ENCODE measurements around the gene HOXA13. TPM values are rescaled to one million over a fixed set of nuclear protein-coding genes. Genes with fewer than 3 reads are reported as not detected.

The HOXA13 gene
- total RNA-seq, 2 donors from 2014 or later, result not detected

DNA sequence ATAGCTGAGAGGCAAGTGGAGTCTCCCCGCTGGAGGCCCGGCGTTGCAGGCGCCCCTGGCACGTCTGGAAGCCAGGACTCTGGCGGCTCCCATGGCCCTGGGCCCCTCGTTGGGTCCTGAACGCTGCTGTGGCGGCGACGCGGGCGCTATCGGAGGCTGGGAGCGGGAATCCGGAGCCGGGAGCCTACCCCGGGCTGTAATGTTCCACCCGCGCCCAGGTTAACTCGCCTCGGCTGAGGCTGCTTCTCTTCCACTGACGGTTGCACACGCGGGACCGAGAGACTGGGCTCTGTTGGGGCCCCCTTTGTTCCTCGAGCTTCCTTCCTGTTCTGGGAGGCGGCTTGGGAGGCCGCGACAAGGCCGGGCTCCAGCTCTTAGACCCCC is 55.1 kb downstream of the HOXA13 start:
- Mint-ChIP-seq H3K36me3 (ENCODE audit: low read depth) (peaks cover 2% of the 10 kb centered on the region), H3K27ac (no peak overlapping the region), H3K4me3 (no peak overlapping the region), H3K4me1 (peaks cover 10% of the 10 kb centered on the region), H3K27me3 (peaks cover 70% of the 10 kb centered on the region)
- DNase-seq, result no peak
- ATAC-seq, result no peak
- H3K9me3 ChIP-seq (ENCODE audit: control insufficient read depth, low read length, poor library complexity, severe bottlenecking), result no peaks in the 10 kb centered on the region

Other genes starting within 250 kb of the HOXA13 start
- gene HOXA1, start 104.1 kb downstream of the HOXA13 start, total RNA-seq, result under 1 TPM; 0.60 to 0.72 TPM
- gene HOXA2, start 97.4 kb downstream of the HOXA13 start, total RNA-seq, result not detected
- under 1 TPM in 1 of 2 donors, not detected in 1; 0.26 TPM for gene HOXA4, start 69.3 kb downstream of the HOXA13 start, total RNA-seq
- gene HOXA5, start 56.4 kb downstream of the HOXA13 start, total RNA-seq, result under 1 TPM in 1 of 2 donors, not detected in 1; 0.26 TPM
- not detected for gene HOXA6, start 52.3 kb downstream of the HOXA13 start, total RNA-seq
- not detected for gene HOXA3, start 47.5 kb downstream of the HOXA13 start, total RNA-seq
- not detected for gene HOXA7, start 43.4 kb downstream of the HOXA13 start, total RNA-seq
- gene HOXA9, start 34.6 kb downstream of the HOXA13 start, total RNA-seq, result not detected
- not detected for gene HOXA10, start 25.8 kb downstream of the HOXA13 start, total RNA-seq
- gene HOXA11, start 14.9 kb downstream of the HOXA13 start, total RNA-seq, result not detected
- gene EVX1, start 42.7 kb upstream of the HOXA13 start, total RNA-seq, result under 1 TPM in 1 of 2 donors, not detected in 1; 0.21 TPM